ENCODE measurements around the gene THEMIS.
A peak's percentile ranks its signal among the peaks of the same experiment; 100 is the strongest.

Gene THEMIS

GRCh38 chr6:127857051-127857637 is 43.7 kb downstream of the THEMIS start:
- no peak for DNase-seq

GRCh38 chr6:127855542-127856159 is 45.2 kb downstream of the THEMIS start:
- DNase-seq, result peak; percentile 29

- no peak for DNase-seq
Observed at GRCh38 chr6:127854009-127854408, 46.8 kb downstream of the THEMIS start.

- no peak for DNase-seq
Observed at GRCh38 chr6:127851197-127851596, 49.7 kb downstream of the THEMIS start.

GRCh38 chr6:127845242-127845641 is 55.6 kb downstream of the THEMIS start:
- DNase-seq, result no peak

GRCh38 chr6:127844529-127844928 is 56.3 kb downstream of the THEMIS start:
- DNase-seq, result no peak

- DNase-seq, result no peak
Observed at GRCh38 chr6:127843582-127843981, 57.3 kb downstream of the THEMIS start.

- no peak for DNase-seq
Observed at GRCh38 chr6:127842562-127842961, 58.3 kb downstream of the THEMIS start.

- no peak for DNase-seq
Observed at GRCh38 chr6:127841811-127842210, 59.0 kb downstream of the THEMIS start.

GRCh38 chr6:127834136-127834535 is 66.7 kb downstream of the THEMIS start:
- DNase-seq, result no peak

GRCh38 chr6:127833336-127833735 is 67.5 kb downstream of the THEMIS start:
- no peak for DNase-seq

- no peak for DNase-seq
Observed at GRCh38 chr6:127832381-127832780, 68.5 kb downstream of the THEMIS start.

- no peak for DNase-seq
Observed at GRCh38 chr6:127824061-127824460, 76.8 kb downstream of the THEMIS start.

GRCh38 chr6:127821431-127821830 is 79.4 kb downstream of the THEMIS start:
- DNase-seq, result no peak

GRCh38 chr6:127818149-127818548 is 82.7 kb downstream of the THEMIS start:
- no peak for DNase-seq

- no peak for DNase-seq
Observed at GRCh38 chr6:127816643-127817042, 84.2 kb downstream of the THEMIS start.

GRCh38 chr6:127813699-127814027 is 87.2 kb downstream of the THEMIS start:
- no peak for DNase-seq

GRCh38 chr6:127812985-127813698 is 87.7 kb downstream of the THEMIS start:
- DNase-seq, result no peak

GRCh38 chr6:127811900-127812570 is 88.8 kb downstream of the THEMIS start:
- DNase-seq, result no peak

- no peak for DNase-seq
Observed at GRCh38 chr6:127807806-127808517, 92.9 kb downstream of the THEMIS start.

- DNase-seq, result no peak
Observed at GRCh38 chr6:127796713-127797112, 104.1 kb downstream of the THEMIS start.

GRCh38 chr6:127794405-127794804 is 106.5 kb downstream of the THEMIS start:
- DNase-seq, result no peak

GRCh38 chr6:127793396-127793795 is 107.5 kb downstream of the THEMIS start:
- no peak for DNase-seq

Measured in hematopoietic multipotent progenitor cell treated with erythropoietin and hydrocortisone succinate and interleukin-3 and kit ligand, for 6 days (in vitro differentiated cells).